ENCODE measurements around the gene SHB.

Gene SHB

GRCh38 chr9:37964740-37965081, 104.3 kb downstream of the SHB start:
- peak overlapping the region; percentile 83 for H3K27ac ChIP-seq
- TF ChIP-seq, protein P1, sequence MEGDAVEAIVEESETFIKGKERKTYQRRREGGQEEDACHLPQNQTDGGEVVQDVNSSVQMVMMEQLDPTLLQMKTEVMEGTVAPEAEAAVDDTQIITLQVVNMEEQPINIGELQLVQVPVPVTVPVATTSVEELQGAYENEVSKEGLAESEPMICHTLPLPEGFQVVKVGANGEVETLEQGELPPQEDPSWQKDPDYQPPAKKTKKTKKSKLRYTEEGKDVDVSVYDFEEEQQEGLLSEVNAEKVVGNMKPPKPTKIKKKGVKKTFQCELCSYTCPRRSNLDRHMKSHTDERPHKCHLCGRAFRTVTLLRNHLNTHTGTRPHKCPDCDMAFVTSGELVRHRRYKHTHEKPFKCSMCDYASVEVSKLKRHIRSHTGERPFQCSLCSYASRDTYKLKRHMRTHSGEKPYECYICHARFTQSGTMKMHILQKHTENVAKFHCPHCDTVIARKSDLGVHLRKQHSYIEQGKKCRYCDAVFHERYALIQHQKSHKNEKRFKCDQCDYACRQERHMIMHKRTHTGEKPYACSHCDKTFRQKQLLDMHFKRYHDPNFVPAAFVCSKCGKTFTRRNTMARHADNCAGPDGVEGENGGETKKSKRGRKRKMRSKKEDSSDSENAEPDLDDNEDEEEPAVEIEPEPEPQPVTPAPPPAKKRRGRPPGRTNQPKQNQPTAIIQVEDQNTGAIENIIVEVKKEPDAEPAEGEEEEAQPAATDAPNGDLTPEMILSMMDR (IDR thresholded peaks at IDR 0.05): no peak
- TF ChIP-seq ZFX (IDR thresholded peaks at IDR 0.05; ENCODE audit: borderline replicate concordance): no peak

DNA sequence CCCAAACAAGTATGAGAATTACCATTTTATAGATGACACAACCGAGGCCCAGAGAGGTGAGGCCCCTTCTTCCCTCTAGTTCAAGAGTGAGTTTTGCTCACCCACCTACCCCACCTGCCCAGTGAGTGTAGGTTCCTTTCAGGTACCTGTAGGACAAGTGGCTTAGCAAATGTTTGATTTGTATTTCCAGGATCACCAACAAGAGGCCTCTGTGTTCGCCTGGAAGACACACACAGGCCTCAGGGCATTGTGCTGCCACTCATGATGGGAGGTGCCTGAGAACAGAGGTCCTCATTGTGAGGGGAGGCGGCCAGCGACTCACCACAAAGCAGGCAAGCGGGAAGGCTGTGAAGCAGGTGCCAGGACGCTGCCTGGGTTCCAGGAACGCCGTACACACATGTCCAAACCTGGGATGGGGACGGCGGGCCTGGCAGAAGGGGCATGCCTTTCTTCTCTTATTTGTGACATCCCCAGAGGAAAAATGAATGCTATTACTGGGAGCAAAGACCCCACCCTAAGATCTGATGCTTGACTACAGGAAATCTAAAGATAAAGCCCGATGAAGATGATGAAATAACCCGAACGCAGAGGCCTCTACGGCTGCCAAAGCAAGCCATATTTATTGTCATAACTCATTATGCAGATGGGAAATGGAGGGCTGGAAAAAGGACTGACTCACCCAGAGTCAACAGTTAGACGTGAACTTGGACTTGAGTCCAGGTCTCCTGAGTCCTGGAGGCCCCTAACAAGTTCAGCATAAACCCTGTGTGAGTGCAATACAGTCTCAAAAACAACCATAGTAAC, 104.9 kb downstream of the SHB start:
- TF ChIP-seq, protein P1 (IDR thresholded peaks at IDR 0.05): no peak
- TF ChIP-seq ZFX (IDR thresholded peaks at IDR 0.05; ENCODE audit: borderline replicate concordance): no peak
- H3K27ac ChIP-seq: peak overlapping the region; percentile 83

- no peak overlapping the region for H3K27ac ChIP-seq
- TF ChIP-seq ZFX (IDR thresholded peaks at IDR 0.05; ENCODE audit: borderline replicate concordance): no peak
- TF ChIP-seq, protein P1 (IDR thresholded peaks at IDR 0.05): no peak
Measured at GRCh38 chr9:37961351-37961750, 107.7 kb downstream of the SHB start.

- H3K27ac ChIP-seq: no peak overlapping the region
- TF ChIP-seq ZFX (IDR thresholded peaks at IDR 0.05; ENCODE audit: borderline replicate concordance): no peak
- TF ChIP-seq, protein P1 (IDR thresholded peaks at IDR 0.05): no peak
Measured at GRCh38 chr9:37960631-37961030, 108.4 kb downstream of the SHB start.

DNA sequence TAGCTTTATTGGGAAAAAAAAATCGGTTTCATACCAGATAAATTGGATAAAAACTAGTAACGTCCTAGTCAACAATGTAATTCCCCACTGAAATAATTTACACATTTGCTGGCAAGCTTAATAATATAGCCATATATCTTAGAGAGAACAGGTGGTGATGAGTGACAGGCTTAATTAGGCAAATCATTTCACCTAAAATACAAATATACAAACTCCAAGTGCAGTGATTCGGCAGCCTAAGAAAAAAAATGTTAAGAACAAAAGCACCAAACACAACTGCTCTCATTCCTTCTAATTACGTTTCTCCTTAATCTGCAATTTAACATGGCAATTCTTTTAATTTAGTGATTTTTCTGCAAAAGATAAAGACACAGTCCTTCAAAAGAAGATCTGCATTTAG, 109.1 kb downstream of the SHB start:
- TF ChIP-seq ZFX (IDR thresholded peaks at IDR 0.05; ENCODE audit: borderline replicate concordance): no peak
- TF ChIP-seq, protein P1 (IDR thresholded peaks at IDR 0.05): no peak
- H3K27ac ChIP-seq: no peak overlapping the region

DNA sequence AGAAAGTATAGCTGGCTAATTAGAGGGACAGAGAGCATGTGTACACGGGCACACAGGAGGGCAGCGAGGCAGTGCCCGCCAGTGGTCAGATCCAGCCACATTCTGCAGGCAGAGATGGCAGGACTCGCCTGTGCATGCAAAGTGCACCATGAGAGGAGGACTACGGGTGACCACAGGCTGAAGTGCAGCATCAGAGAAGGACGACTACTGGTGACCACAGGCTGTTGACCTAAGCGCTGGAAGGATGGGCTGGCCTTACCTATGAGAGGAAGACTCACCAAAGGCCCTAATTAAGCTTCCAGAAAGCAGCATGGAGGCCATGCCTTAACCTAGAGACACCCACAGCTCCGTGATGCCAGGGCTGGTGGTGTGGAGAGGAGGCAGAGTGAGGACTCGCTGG, 110.9 kb downstream of the SHB start:
- H3K27ac ChIP-seq: no peak overlapping the region
- TF ChIP-seq, protein P1 (IDR thresholded peaks at IDR 0.05): no peak
- TF ChIP-seq ZFX (IDR thresholded peaks at IDR 0.05; ENCODE audit: borderline replicate concordance): no peak

DNA sequence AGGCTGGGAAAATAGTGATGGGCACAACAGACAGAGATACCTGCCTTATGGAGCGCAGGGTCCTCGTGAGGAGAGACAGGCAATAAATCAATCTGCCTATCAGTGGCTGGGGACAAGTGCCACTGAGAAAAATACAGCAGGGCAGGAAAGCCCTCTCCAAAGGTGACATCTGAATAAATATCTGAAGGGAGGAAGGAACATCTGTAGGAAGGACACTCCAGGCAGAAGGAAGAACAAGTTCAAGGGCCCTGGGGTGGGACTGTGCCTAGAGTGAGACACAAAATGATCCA, 111.4 kb downstream of the SHB start:
- H3K27ac ChIP-seq: no peak overlapping the region
- TF ChIP-seq, protein P1 (IDR thresholded peaks at IDR 0.05): no peak
- TF ChIP-seq ZFX (IDR thresholded peaks at IDR 0.05; ENCODE audit: borderline replicate concordance): no peak

All from 22Rv1 (cell line).